Adrenal gland (tissue), 12 donors: ENCODE measurements around the gene TMOD4. TPM values are rescaled to one million over a fixed set of nuclear protein-coding genes. Genes with fewer than 3 reads are reported as not detected.

ENCODE experiments used
- DNase-seq, 7 donors: peaks; one replicate each; pipeline ENCODE4 v3.0.0-alpha.2; 2019 to 2020
- H3K27ac ChIP-seq, 5 donors: fragments of 200-600 bp; sonication (generic) in 4 of 5; 1 replicate in 3 of 5; 2 replicates in 2 of 5; pipeline versions ENCODE4 v1.5.1 to v1.8.0; 2016 to 2020; ENCODE audit warnings: mild to moderate bottlenecking in 1 of 5
- H3K27me3 ChIP-seq: fragments of 200-600 bp; 2 replicates; pipeline ENCODE4 v1.8.0; 2021
- H3K36me3 ChIP-seq, 2 donors: fragments of 200-600 bp; replicated peaks in 1 of 2; 1 replicate in 1 of 2; 2 replicates in 1 of 2; pipeline versions ENCODE4 v1.5.1 to v1.8.0; 2018 to 2022
- H3K4me1 ChIP-seq, 2 donors: fragments of 200-600 bp; replicated peaks in 1 of 2; 1 replicate in 1 of 2; 2 replicates in 1 of 2; pipeline versions ENCODE4 v1.5.1 to v1.8.0; 2018 to 2021
- H3K4me3 ChIP-seq, 4 donors: fragments of 200-600 bp; sonication (generic) in 3 of 4; one replicate each; pipeline ENCODE4 v1.5.1; 2016 to 2018
- H3K9me3 ChIP-seq, 3 donors: fragments of 200-600 bp; sonication (generic) in 1 of 3; replicated peaks in 1 of 3; 1 replicate in 2 of 3; 2 replicates in 1 of 3; pipeline versions ENCODE4 v1.5.1 to v1.8.0; 2016 to 2021
- CTCF ChIP-seq, 6 experiments: fragments of 450-650 bp in 4 of 6; fragments of 200-600 bp in 2 of 6; sonication (generic) in 1 of 6; IDR thresholded peaks; 1 replicate in 5 of 6; 2 replicates in 1 of 6; pipeline versions ENCODE4 v1.5.1 to v1.8.0; 2016 to 2021; ENCODE audit warnings: antibody characterized with exemption in 6 of 6, mild to moderate bottlenecking in 2 of 6, moderate library complexity in 1 of 6
- POLR2A ChIP-seq, 2 donors: fragments of 450-650 bp; IDR thresholded peaks; one replicate each; pipeline ENCODE4 v1.6.1; 2017; ENCODE audit warnings: antibody characterized with exemption in 2 of 2, mild to moderate bottlenecking in 2 of 2, moderate library complexity in 1 of 2
- WGBS, 4 donors: extraction: QIAGEN DNeasy Blood & Tissue Kit in 2 of 4; methylation state at CpG; one replicate each; pipeline versions ENCODE4 v1.1.5 to v1.1.7; 2013 to 2017; 5-methylcytosine and 5-hydroxymethylcytosine counted together
- intact Hi-C, 2 donors: fragments of 100-400 bp; cut with DNase I; formaldehyde crosslinking; loops; one replicate each; pipeline versions ENCODE4 v1.14.1 to v1.15.0; 2022 to 2023
- polyA plus RNA-seq, 3 donors: library from polyadenylated mRNA; stranded (reverse); fragments of 200-250 nt in 2 of 3; fragments of 350-450 nt in 1 of 3; fragmentation: Illumina TruSeq in 1 of 3; extraction: RNeasy Lipid Tissue Mini Kit (QIAGEN cat#74804) in 1 of 3; gene quantifications; one replicate each; pipeline ENCODE4 v1.2.3, GENCODE V29; 2013 to 2014
- total RNA-seq, 9 donors: library from RNA; depleted of rRNA in 4 of 9; stranded (reverse); fragments of >200 nt in 4 of 9; fragments of 120-200 nt in 1 of 9; fragmentation: NEBNext Ultra II Directional in 1 of 9; extraction: Animal tissue kit (Norgen Biotek cat#: 25700) in 1 of 9; gene quantifications; one replicate each; pipeline versions ENCODE4 v1.1.0 to v1.2.4, GENCODE V29; 2013 to 2023
- donor health status: healthy with polysubstance abuse.
- donor health status: Bipolar disorder and iron deficiency.
- donor health status: DM: yes; HTN: yes; CAD: no.
- donor health status: DM: no; HTN: no; CAD: no.
- donor health status: DM: no; HTN: no; CAD: no.
- donor health status: DM: yes; HTN: yes; CAD: no.

Gene TMOD4
- total and polyA plus RNA-seq, 12 donors = 0.28 to 1.2 (median 0.84) TPM; not detected in 7

- DNase-seq = no peak
- Histone ChIP-seq H3K36me3 (peaks cover 0 to 49% of the 10 kb centered on the region in 2 donors), H3K4me1 (peaks cover under 1 to 5% of the 10 kb centered on the region in 2 donors), H3K27ac (peak overlapping the region in 1 of 5 donors; percentile 69), H3K9me3 (no peaks in the 10 kb centered on the region), H3K4me3 (no peak overlapping the region), H3K27me3 (no peaks in the 10 kb centered on the region)
- no peak for TF ChIP-seq CTCF (IDR thresholded peaks at IDR 0.05)
- no peak for TF ChIP-seq POLR2A (IDR thresholded peaks at IDR 0.05)
- intact Hi-C loops = loop anchor here in 1 of 2 donors (5.0 to 10.0 kb wide), 2 partner anchors 62 to 135 kb away; no protein-coding TSS in a partner anchor
Measured at GRCh38 chr1:151159373-151159772, 16.4 kb downstream of the TMOD4 start.

- intact Hi-C loops = loop anchor here in 1 of 2 donors (5.0 to 10.0 kb wide), 2 partner anchors 62 to 134 kb away; no protein-coding TSS in a partner anchor
- DNase-seq = no peak
- Histone ChIP-seq H3K9me3 (no peaks in the 10 kb centered on the region), H3K36me3 (peaks cover 0 to 49% of the 10 kb centered on the region in 2 donors), H3K27ac (peak overlapping the region in 2 of 5 donors; percentile 8 to 69), H3K4me3 (no peak overlapping the region), H3K4me1 (no peaks in the 10 kb centered on the region), H3K27me3 (no peaks in the 10 kb centered on the region)
- 82 to 87% (median 85%) methylated on average over 12 to 22 of the region's 22 CpGs for WGBS, 4 donors
- TF ChIP-seq POLR2A (IDR thresholded peaks at IDR 0.05) = no peak
- TF ChIP-seq CTCF (IDR thresholded peaks at IDR 0.05) = no peak
Measured at GRCh38 chr1:151158751-151159251, 17.0 kb downstream of the TMOD4 start.

GRCh38 chr1:151158326-151158725, 17.5 kb downstream of the TMOD4 start:
- 63 to 80% (median 73%) methylated on average over 5 of the region's 5 CpGs for WGBS, 4 donors
- Histone ChIP-seq H3K4me3 (peak overlapping the region in 1 of 4 donors; percentile 30), H3K4me1 (no peaks in the 10 kb centered on the region), H3K36me3 (peaks cover 0 to 49% of the 10 kb centered on the region in 2 donors), H3K27ac (peak overlapping the region in 1 of 5 donors; percentile 8), H3K9me3 (no peaks in the 10 kb centered on the region), H3K27me3 (no peaks in the 10 kb centered on the region)
- intact Hi-C loops = loop anchor here in 1 of 2 donors (5.0 to 10.0 kb wide), 2 partner anchors 61 to 134 kb away; no protein-coding TSS in a partner anchor
- TF ChIP-seq POLR2A (IDR thresholded peaks at IDR 0.05) (no peak), CTCF (IDR thresholded peaks at IDR 0.05) (no peak)
- DNase-seq = no peak

GRCh38 chr1:151157067-151157531, 18.7 kb downstream of the TMOD4 start:
- Histone ChIP-seq H3K27me3 (no peaks in the 10 kb centered on the region), H3K27ac (peak overlapping the region in 1 of 5 donors; percentile 50), H3K4me3 (peak overlapping the region in 1 of 4 donors; percentile 30), H3K9me3 (no peaks in the 10 kb centered on the region), H3K4me1 (no peaks in the 10 kb centered on the region), H3K36me3 (peaks cover 0 to 49% of the 10 kb centered on the region in 2 donors)
- TF ChIP-seq POLR2A (IDR thresholded peaks at IDR 0.05) (no peak), CTCF (IDR thresholded peaks at IDR 0.05) (no peak)
- DNase-seq = peak in 1 of 7 donors; percentile 15
- intact Hi-C loops = loop anchor here in 1 of 2 donors (5.0 to 10.0 kb wide), 2 partner anchors 60 to 132 kb away; no protein-coding TSS in a partner anchor
- WGBS, 4 donors = 69 to 77% (median 73%) methylated on average over 6 of the region's 6 CpGs
